Choroid plexus epithelial cell (primary cell): ENCODE data around the gene SLC25A20.

Source experiments
- DNase-seq: peaks from one replicate; pipeline ENCODE4 v3.0.0-alpha.2; 2010; ENCODE audit warnings: low read depth
- H3K4me3 ChIP-seq: 2 replicates; pipeline ENCODE4 v1.5.1; 2011; ENCODE audit warnings: low read depth, mild to moderate bottlenecking, control low read depth, low read length, moderate library complexity
- TF ChIP-seq, protein P1 (sequence below): conservative IDR thresholded peaks from 2 replicates; pipeline ENCODE4 v1.5.1; 2011; ENCODE audit warnings: low read depth, mild to moderate bottlenecking, control low read depth, inconsistent platforms, low read length, moderate library complexity

SLC25A20 gene

GRCh38 chr3:48897460-48898376 lies 964 bp downstream of the SLC25A20 start:
- H3K4me3 ChIP-seq = peak overlapping the region; percentile 71
- peak; percentile 11 for DNase-seq
- TF ChIP-seq, protein P1, sequence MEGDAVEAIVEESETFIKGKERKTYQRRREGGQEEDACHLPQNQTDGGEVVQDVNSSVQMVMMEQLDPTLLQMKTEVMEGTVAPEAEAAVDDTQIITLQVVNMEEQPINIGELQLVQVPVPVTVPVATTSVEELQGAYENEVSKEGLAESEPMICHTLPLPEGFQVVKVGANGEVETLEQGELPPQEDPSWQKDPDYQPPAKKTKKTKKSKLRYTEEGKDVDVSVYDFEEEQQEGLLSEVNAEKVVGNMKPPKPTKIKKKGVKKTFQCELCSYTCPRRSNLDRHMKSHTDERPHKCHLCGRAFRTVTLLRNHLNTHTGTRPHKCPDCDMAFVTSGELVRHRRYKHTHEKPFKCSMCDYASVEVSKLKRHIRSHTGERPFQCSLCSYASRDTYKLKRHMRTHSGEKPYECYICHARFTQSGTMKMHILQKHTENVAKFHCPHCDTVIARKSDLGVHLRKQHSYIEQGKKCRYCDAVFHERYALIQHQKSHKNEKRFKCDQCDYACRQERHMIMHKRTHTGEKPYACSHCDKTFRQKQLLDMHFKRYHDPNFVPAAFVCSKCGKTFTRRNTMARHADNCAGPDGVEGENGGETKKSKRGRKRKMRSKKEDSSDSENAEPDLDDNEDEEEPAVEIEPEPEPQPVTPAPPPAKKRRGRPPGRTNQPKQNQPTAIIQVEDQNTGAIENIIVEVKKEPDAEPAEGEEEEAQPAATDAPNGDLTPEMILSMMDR = peak; percentile 6

GRCh38 chr3:48896936-48897335 lies 1.7 kb downstream of the SLC25A20 start:
- TF ChIP-seq, protein P1 = no peak
- H3K4me3 ChIP-seq = no peak overlapping the region
- DNase-seq = peak; percentile 54

DNA sequence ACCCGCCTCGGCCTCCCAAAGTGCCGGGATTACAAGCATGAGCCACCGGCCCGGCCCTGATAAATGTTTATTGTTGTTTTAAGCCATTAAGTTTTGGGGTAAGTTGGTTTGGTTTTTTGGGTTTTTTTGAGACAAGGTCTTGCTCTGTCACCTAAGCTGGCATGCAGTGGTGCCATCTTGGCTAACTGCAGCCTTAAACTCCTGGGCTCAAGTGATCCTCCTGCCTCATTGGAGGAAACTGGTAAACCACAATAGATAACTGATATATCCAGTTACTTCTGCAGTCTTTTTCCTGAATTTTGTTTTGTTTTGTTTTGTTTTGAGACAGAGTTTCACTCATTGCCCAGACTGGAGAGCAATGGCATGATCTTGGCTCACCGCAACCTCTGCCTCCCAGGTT lies 4.2 kb downstream of the SLC25A20 start:
- DNase-seq = no peak
- no peak overlapping the region for H3K4me3 ChIP-seq
- TF ChIP-seq, protein P1 = no peak

DNA sequence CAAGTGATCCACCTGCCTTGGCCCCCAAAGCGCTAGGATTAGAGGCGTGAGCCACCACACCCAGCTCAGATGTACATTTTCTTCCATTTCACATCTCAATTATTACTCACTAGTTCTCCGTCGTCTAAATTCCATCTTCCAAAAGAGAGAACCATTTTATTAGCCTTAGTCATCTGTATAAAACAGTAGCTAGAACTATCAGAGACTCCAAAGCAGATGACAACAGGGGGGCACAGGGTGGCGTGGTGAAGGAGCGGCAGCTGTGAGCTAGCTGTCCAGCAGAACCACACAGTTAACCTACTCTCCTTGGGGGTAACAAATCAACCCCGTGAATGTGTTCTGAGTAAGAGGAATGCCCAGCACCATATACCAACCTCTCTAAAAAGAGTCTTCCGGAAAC lies 7.1 kb downstream of the SLC25A20 start:
- H3K4me3 ChIP-seq = no peak overlapping the region
- DNase-seq = no peak
- TF ChIP-seq, protein P1 = no peak

DNA sequence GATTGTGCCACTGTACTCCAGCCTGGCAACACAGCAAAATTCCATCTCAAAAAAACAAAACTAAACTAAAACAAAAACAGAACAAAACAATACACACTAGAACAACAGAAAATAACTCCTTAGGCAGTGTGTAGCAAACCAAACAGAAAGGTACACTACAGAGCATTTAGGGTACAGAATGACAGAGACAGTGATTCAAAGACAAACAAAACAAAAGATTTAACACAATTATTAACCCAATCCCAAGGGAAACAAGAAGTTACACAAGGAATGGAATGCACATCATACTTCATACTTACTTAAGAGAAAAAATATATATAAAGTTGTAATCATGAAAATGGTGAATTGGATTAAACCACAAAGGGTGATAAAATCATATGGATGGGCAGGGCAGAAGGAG lies 12.9 kb downstream of the SLC25A20 start:
- TF ChIP-seq, protein P1 = no peak
- H3K4me3 ChIP-seq = no peak overlapping the region
- DNase-seq = peak; percentile 8

- H3K4me3 ChIP-seq = no peak overlapping the region
- TF ChIP-seq, protein P1 = no peak
- DNase-seq = no peak
Measured at GRCh38 chr3:48881652-48882114, 17.0 kb downstream of the SLC25A20 start.

GRCh38 chr3:48881006-48881405 lies 17.7 kb downstream of the SLC25A20 start:
- TF ChIP-seq, protein P1 = no peak
- DNase-seq = no peak
- no peak overlapping the region for H3K4me3 ChIP-seq
